ENCODE data around the gene RMP24.

The RMP24 gene

DNA sequence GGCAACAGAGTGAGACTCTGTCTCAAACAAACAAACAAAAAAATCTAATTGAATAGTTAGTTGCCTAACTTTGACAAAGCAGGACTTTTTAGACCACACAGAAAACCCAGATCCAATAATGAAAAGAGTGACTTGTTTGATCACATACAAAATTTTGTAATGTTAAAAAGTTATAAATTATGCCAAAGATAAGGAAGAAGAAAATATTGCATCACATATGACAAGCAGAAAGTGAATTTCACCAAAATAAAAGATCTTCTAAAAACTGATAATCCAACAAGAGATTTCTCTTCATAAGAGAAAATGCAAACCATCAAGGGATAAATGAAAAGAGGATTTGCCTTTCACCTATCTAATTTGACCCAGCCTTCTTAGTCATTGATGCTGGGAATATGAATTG lies 2.8 kb upstream of the RMP24 start:
- intact Hi-C loops (cut with DNase I), result no loop called here
- no peaks in the 10 kb centered on the region for H3K27me3 ChIP-seq
- ATAC-seq, result no peak
- no peaks in the 10 kb centered on the region for H3K36me3 ChIP-seq (replicated peaks in 1 of 2; ENCODE audit: insufficient read depth in 1 of 2, low read depth in 2 of 2)
- no peak overlapping the region for H3K27ac ChIP-seq
- TF ChIP-seq POLR2A (IDR thresholded peaks at IDR 0.05), result no peak
- TF ChIP-seq, protein P1, sequence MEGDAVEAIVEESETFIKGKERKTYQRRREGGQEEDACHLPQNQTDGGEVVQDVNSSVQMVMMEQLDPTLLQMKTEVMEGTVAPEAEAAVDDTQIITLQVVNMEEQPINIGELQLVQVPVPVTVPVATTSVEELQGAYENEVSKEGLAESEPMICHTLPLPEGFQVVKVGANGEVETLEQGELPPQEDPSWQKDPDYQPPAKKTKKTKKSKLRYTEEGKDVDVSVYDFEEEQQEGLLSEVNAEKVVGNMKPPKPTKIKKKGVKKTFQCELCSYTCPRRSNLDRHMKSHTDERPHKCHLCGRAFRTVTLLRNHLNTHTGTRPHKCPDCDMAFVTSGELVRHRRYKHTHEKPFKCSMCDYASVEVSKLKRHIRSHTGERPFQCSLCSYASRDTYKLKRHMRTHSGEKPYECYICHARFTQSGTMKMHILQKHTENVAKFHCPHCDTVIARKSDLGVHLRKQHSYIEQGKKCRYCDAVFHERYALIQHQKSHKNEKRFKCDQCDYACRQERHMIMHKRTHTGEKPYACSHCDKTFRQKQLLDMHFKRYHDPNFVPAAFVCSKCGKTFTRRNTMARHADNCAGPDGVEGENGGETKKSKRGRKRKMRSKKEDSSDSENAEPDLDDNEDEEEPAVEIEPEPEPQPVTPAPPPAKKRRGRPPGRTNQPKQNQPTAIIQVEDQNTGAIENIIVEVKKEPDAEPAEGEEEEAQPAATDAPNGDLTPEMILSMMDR (IDR thresholded peaks at IDR 0.05), result no peak
- H3K4me1 ChIP-seq, result peaks cover 21% of the 10 kb centered on the region
- no peak overlapping the region for H3K4me3 ChIP-seq
- DNase-seq, result no peak
- no peaks in the 10 kb centered on the region for H3K9me3 ChIP-seq

DNA sequence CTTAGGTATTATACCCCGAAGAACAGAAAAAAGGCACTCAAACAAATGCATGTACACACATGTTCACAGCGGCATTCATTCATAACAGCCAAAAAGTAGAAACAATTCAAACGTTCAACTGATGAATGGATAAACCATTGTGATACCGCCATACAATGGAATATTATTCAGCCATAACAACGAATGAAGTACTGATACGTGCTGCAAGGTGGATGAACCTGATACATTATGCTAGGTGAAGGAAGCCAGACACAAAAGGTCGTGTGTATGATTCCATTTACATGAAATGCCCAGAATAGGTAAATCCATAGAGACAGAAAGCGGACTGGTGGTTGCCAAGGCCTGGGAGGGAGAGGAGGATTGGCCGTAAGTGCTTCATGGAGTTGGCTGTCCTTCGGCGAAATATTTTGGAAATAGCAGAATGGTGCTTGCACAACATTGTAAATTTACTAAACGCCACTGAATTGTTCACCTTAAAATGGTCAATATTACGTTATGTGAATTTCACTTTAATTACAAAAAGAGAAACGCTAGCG lies 750 bp upstream of the RMP24 start:
- no peak for DNase-seq
- WGBS, 2 donors, result 25 to 26% methylated on average over 15 of the region's 15 CpGs
- H3K27ac ChIP-seq, result peak overlapping the region; percentile 85 to 95 (median 91)
- H3K4me1 ChIP-seq, result peaks cover 21% of the 10 kb centered on the region
- peak overlapping the region; percentile 28 to 68 for H3K4me3 ChIP-seq
- H3K9me3 ChIP-seq, result no peaks in the 10 kb centered on the region
- H3K27me3 ChIP-seq, result no peaks in the 10 kb centered on the region
- intact Hi-C loops (cut with DNase I), result no loop called here
- TF ChIP-seq, protein P1 (IDR thresholded peaks at IDR 0.05), result no peak
- ATAC-seq, result peak; percentile 11
- H3K36me3 ChIP-seq (replicated peaks in 1 of 2; ENCODE audit: insufficient read depth in 1 of 2, low read depth in 2 of 2), result peaks cover 0 to 8% of the 10 kb centered on the region in 2 donors

DNA sequence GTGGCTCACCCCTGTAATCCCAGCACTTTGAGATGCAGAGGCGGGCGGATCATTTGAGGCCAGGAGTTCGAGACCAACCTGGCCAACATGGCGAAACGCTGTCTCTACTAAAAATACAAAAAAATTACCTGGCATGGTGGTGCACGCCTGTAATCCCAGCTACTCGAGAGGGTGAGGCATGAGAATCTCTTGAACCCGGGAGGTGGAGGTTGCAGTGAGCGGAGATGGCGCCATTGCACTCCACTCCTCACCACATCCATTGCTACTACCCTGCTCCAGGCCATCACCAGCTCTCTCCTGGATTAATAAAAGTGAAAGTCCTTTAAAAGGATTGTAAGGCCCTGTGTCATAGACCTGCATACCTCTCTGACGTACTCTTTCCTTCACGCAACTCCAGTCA lies 1.2 kb downstream of the RMP24 start:
- WGBS, 2 donors, result 90 to 91% methylated on average over 12 of the region's 12 CpGs
- TF ChIP-seq POLR2A (IDR thresholded peaks at IDR 0.05), result no peak
- TF ChIP-seq, protein P1 (IDR thresholded peaks at IDR 0.05), result no peak
- H3K27ac ChIP-seq, result no peak overlapping the region

DNA sequence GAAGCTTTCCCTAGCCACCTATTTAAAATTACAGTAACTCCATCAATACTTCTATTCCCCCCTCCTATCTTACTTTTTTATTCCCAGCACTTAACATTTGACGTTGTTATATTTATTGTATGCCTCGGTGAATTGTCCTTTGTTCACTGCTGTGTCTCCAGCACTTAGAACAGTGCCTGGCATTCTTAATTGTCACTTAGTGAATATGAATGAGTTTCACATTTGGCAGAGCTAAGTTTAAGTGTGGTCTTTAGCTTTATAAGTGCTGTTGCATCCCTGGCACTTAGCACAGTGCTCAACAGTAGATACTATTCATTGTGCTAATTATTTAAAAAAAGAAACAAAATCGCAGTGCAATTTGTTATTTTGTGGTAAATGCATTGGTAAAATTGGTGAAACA lies 1.7 kb downstream of the RMP24 start:
- TF ChIP-seq, protein P1 (IDR thresholded peaks at IDR 0.05), result no peak
- TF ChIP-seq POLR2A (IDR thresholded peaks at IDR 0.05), result no peak
- H3K36me3 ChIP-seq (replicated peaks in 1 of 2; ENCODE audit: insufficient read depth in 1 of 2, low read depth in 2 of 2), result peaks cover 8 to 15% of the 10 kb centered on the region in 2 donors
- ATAC-seq (no peak), DNase-seq (no peak)
- H3K9me3 ChIP-seq, result no peaks in the 10 kb centered on the region
- no peak overlapping the region for H3K27ac ChIP-seq
- peaks cover 21% of the 10 kb centered on the region for H3K4me1 ChIP-seq
- H3K27me3 ChIP-seq, result no peaks in the 10 kb centered on the region
- 51 to 58% methylated on average over 3 of the region's 3 CpGs for WGBS, 2 donors
- no peak overlapping the region for H3K4me3 ChIP-seq
- intact Hi-C loops (cut with DNase I), result no loop called here

More for the DNA sequence above, 1.2 kb downstream of the RMP24 start:
- Histone ChIP-seq H3K27me3 (no peaks in the 10 kb centered on the region), H3K4me3 (no peak overlapping the region), H3K36me3 (replicated peaks in 1 of 2; ENCODE audit: insufficient read depth in 1 of 2, low read depth in 2 of 2) (peaks cover 6 to 14% of the 10 kb centered on the region in 2 donors), H3K9me3 (no peaks in the 10 kb centered on the region), H3K4me1 (peaks cover 21% of the 10 kb centered on the region)
- ATAC-seq (no peak), DNase-seq (no peak)
- intact Hi-C loops (cut with DNase I), result no loop called here

DNA sequence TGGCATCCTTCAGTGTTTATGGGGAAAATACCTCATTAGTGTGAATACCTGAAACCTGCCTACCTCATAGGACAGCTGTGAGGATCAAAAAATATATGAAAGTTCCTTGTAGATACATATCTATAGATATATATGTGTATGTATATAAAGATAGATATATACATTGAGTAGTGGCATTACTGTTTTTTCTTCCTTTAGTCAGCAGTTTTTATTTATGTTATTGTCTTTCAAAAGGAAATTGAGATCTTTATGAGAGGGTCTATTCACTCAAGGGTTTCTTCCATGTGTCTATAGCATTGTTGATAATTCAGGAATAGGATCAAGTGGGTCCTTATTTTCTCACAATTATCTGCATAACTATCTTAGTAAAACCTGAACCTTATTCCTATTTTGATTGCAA lies 6.6 kb downstream of the RMP24 start:
- H3K4me3 ChIP-seq, result no peak overlapping the region
- DNase-seq, result no peak
- intact Hi-C loops (cut with DNase I), result no loop called here
- H3K4me1 ChIP-seq, result peaks cover 3% of the 10 kb centered on the region
- no peak for TF ChIP-seq POLR2A (IDR thresholded peaks at IDR 0.05)
- TF ChIP-seq, protein P1 (IDR thresholded peaks at IDR 0.05), result no peak
- H3K9me3 ChIP-seq, result no peaks in the 10 kb centered on the region
- no peaks in the 10 kb centered on the region for H3K27me3 ChIP-seq
- H3K36me3 ChIP-seq (replicated peaks in 1 of 2; ENCODE audit: insufficient read depth in 1 of 2, low read depth in 2 of 2), result peaks cover 8 to 24% of the 10 kb centered on the region in 2 donors
- no peak overlapping the region for H3K27ac ChIP-seq
- no peak for ATAC-seq
